ENCODE measurements around the gene NNT.

GRCh38 chr5:43589310-43589709 lies 13.7 kb upstream of the NNT start:
- TF ChIP-seq POLR2A (IDR thresholded peaks at IDR 0.05): no peak
- TF ChIP-seq CTCF (IDR thresholded peaks at IDR 0.05): no peak

Data from heart left ventricle (tissue), 13 donors.